H1 (cell line): Measurements from ENCODE around the gene CDV3. TPM values are rescaled to one million over a fixed set of nuclear protein-coding genes. Genes with fewer than 3 reads are reported as not detected.

ENCODE experiments used
- CEBPB ChIP-seq: IDR thresholded peaks from 2 replicates; pipeline ENCODE4 v1.6.1; 2012; ENCODE audit warnings: low read depth, low read length
- CTBP2 ChIP-seq: IDR thresholded peaks from 2 replicates; pipeline ENCODE4 v1.7.0; 2011; ENCODE audit warnings: borderline replicate concordance, mild to moderate bottlenecking, moderate library complexity, mixed read lengths, low read length; ENCODE audit not compliant: insufficient read depth, insufficient read length
- JUN ChIP-seq: IDR thresholded peaks from 2 replicates; pipeline ENCODE4 v1.6.1; 2011; ENCODE audit warnings: low read depth, mild to moderate bottlenecking, improper control_type of control experiment, low read length
- KDM1A ChIP-seq: fragments of 200-600, 300-600 bp; sonication (generic); IDR thresholded peaks from 2 replicates; pipeline ENCODE4 v1.7.1; 2016; ENCODE audit warnings: mild to moderate bottlenecking, low read length, borderline replicate concordance
- NRF1 ChIP-seq: IDR thresholded peaks from 2 replicates; pipeline ENCODE4 v1.6.1; 2011; ENCODE audit warnings: mild to moderate bottlenecking, low read depth, low read length, improper control_type of control experiment
- RBBP5 ChIP-seq: IDR thresholded peaks from 2 replicates; pipeline ENCODE4 v1.7.1; 2012; ENCODE audit warnings: low read depth, mild to moderate bottlenecking, inconsistent platforms, low read length, moderate library complexity, borderline replicate concordance
- polyA plus RNA-seq, 7 experiments: library from polyadenylated mRNA; depleted of rRNA in 3 of 7; stranded (reverse) in 5 of 7; unstranded in 2 of 7; fragments of >200 nt in 5 of 7; fragments of 200-250 nt in 2 of 7; gene quantifications; 1 replicate in 5 of 7; 2 replicates in 1 of 7; 4 replicates in 1 of 7; pipeline versions ENCODE4 v1.2.1 to v1.2.3, GENCODE V29; 2011 to 2013; ENCODE audit warnings: missing spikeins in 2 of 7, mixed read lengths in 2 of 7
- total RNA-seq: library from RNA; stranded (reverse); fragmentation: NEBNext Ultra II Directional; extraction: Animal tissue kit (Norgen Biotek cat#: 25700); gene quantifications from 2 replicates; pipeline ENCODE4 v1.2.1, GENCODE V29; 2021

Gene CDV3
- total and polyA plus RNA-seq, 2 of the 8 experiments (the other 6 are each of a cell fraction or from before 2014, with no cell fraction given), result 29.4 to 163 TPM

GRCh38 chr3:133527081-133527715 lies 46.3 kb upstream of the CDV3 start (continued):
- no peak for TF ChIP-seq NRF1
- no peak for TF ChIP-seq RBBP5
- no peak for TF ChIP-seq KDM1A
- TF ChIP-seq CEBPB, result no peak
- TF ChIP-seq CTBP2, result no peak
- no peak for TF ChIP-seq JUN
